HG03442 (cell line): ENCODE measurements around the gene RPTOR.

Experiments
- ATAC-seq: cut with Tn5 transposase; IDR thresholded peaks from one replicate; pipeline ENCODE4 v1.9.1; 2021; ENCODE audit warnings: mild to moderate bottlenecking, moderate library complexity; ENCODE audit not compliant: unreplicated experiment

The RPTOR gene

GRCh38 chr17:80882323-80882722 is 337.7 kb downstream of the RPTOR start:
- ATAC-seq, result no peak

- no peak for ATAC-seq
Measured at GRCh38 chr17:80882926-80883685, 338.5 kb downstream of the RPTOR start.

- ATAC-seq, result no peak
Measured at GRCh38 chr17:80883831-80884735, 339.4 kb downstream of the RPTOR start.

- no peak for ATAC-seq
Measured at GRCh38 chr17:80884811-80885210, 340.2 kb downstream of the RPTOR start.

- ATAC-seq, result no peak
Measured at GRCh38 chr17:80885947-80886582, 341.4 kb downstream of the RPTOR start.

GRCh38 chr17:80886641-80887573 is 342.3 kb downstream of the RPTOR start:
- ATAC-seq, result no peak

GRCh38 chr17:80887639-80888175 is 343.1 kb downstream of the RPTOR start:
- no peak for ATAC-seq

- ATAC-seq, result no peak
Measured at GRCh38 chr17:80888276-80889160, 343.9 kb downstream of the RPTOR start.

- ATAC-seq, result no peak
Measured at GRCh38 chr17:80889231-80890195, 344.9 kb downstream of the RPTOR start.

- no peak for ATAC-seq
Measured at GRCh38 chr17:80890196-80890920, 345.7 kb downstream of the RPTOR start.

- no peak for ATAC-seq
Measured at GRCh38 chr17:80890921-80891396, 346.3 kb downstream of the RPTOR start.

GRCh38 chr17:80891397-80892018 is 346.9 kb downstream of the RPTOR start:
- ATAC-seq, result peak; percentile 28

- peak; percentile 61 for ATAC-seq
Measured at GRCh38 chr17:80892019-80892855, 347.6 kb downstream of the RPTOR start.

GRCh38 chr17:80892900-80893603 is 348.4 kb downstream of the RPTOR start:
- ATAC-seq, result no peak
